GM18505 (cell line): ENCODE data around the gene RNF17.

Experiments used
- ATAC-seq: cut with Tn5 transposase; IDR thresholded peaks from one replicate; pipeline ENCODE4 v1.9.1; 2021; ENCODE audit not compliant: unreplicated experiment
- POLR2A ChIP-seq: IDR thresholded peaks from 4 replicates; pipeline ENCODE4 v1.6.1; 2011; ENCODE audit warnings: borderline replicate concordance; ENCODE audit not compliant: insufficient read depth, insufficient read length; ENCODE audit errors: extremely low read depth

Gene RNF17

DNA sequence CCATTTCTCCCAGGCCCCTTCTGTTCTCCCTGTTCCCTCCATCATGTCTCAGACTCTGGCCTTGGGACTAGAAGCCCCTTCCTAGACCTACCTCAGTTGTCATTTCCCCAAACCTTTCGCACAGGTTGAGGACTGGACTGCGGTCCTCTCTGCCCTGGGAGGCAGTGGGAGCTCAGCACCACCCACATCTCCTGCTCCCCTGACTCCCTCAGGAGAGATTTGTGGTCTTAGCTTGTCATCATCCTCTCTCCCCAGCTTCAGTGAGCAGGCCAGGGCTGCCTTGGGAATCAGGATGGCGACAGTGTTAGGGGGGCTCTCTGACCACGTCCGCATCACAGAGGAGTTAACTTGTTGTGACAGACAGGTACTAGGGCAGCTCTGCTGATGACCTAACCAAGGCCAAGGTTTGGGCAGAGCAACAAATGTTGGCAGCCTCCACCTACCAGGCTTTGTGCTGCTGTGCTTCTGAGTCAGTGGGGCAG lies 25.6 kb upstream of the RNF17 start:
- TF ChIP-seq POLR2A, result no peak
- ATAC-seq, result no peak

GRCh38 chr13:24740014-24740890 lies 23.7 kb upstream of the RNF17 start:
- no peak for TF ChIP-seq POLR2A

DNA sequence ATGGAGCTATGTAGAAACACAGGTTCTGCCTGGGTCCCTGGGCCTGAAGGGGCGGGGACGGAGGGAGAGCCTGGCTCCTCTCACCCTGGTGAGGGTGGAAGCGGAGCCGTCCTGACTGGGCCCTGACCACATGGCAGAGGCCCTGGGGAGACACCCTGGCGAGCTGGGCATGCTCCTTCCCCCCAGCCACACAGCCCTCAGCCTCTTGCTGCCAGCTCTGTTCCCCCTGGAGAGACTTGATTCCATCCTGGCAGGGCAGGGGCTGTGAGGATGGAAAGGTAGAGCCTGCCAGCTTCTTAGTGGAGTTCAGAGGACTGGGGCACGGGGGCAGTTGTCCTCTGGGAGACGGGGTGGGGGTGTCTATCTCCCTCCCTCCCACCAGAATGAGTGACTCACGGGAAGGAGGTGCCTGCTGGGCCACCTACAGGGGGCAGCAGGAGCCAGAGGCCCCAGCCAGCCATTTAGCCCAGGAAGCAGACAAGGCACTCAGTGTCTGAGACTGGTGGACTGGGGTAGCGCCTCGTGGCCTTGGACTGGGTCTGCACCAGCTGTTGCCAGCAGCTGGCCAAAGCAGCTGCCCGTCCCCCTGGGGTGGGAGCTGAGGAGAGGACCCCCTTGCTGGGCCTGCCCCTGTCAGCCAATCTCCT lies 22.8 kb upstream of the RNF17 start:
- ATAC-seq, result no peak

More at GRCh38 chr13:24740014-24740890, 23.7 kb upstream of the RNF17 start:
- ATAC-seq, result no peak

DNA sequence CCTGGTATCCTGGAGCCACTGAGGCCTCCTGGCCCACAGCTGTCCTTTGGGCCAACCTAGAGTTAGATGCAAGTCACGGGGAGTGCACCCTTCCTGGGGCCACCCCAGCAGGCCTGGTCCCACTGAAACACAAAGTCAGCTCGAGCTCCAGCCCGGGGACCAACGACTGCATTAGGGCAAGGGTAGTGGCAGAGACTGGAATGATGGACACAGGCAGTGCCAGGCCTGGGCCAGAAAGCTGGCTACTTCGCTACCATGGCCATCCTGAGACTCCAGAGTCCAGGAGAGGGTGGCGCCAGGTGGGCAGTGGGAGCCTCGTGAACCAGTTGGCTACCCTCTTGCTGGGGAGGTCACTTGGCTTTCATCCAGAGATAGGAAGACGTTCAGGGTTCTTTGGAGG lies 22.2 kb upstream of the RNF17 start:
- no peak for ATAC-seq
- TF ChIP-seq POLR2A, result no peak

More for the DNA sequence above, 22.8 kb upstream of the RNF17 start:
- TF ChIP-seq POLR2A, result no peak

DNA sequence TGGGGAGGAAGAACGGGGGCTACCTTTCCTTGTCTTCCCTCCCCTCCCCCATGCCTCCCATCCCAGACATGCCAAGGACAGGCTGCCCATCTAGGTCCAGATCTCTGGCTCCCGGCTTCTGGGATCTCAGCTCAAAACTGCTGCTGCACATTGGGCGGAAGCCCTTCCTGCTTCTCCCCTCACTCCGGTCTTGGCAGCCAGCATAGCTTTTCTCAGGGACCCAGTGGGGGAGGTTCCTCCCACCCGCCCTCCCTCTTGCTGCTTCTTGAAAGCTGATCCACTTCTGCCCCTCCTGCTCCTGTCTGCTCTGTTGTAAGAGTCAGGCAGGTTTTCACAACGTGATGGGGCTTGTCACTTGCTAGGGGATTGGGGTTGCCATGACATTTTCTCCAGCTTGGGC lies 21.7 kb upstream of the RNF17 start:
- TF ChIP-seq POLR2A, result no peak
- no peak for ATAC-seq

GRCh38 chr13:24742977-24743376 lies 21.0 kb upstream of the RNF17 start:
- ATAC-seq, result no peak
- no peak for TF ChIP-seq POLR2A

DNA sequence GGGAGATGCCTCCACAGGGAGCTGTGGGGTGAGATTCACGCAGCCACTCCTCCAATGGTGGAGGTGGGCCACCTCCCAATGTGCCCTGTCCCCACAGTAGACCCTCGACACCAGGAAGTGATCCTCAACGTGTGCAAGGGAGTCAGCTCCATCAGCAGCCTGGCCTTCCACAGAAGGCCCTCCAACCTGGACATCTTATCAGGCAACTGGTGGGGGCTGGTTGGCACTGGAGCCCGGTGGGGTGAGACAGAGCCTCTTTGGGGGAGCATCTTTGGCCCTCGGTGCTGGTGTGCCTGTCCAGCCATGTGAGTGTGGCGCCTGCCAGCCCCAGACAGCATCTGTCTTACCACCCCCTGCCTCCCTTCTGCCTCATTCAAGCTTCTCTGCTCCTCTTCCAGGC lies 19.7 kb upstream of the RNF17 start:
- TF ChIP-seq POLR2A, result no peak
- ATAC-seq, result no peak

DNA sequence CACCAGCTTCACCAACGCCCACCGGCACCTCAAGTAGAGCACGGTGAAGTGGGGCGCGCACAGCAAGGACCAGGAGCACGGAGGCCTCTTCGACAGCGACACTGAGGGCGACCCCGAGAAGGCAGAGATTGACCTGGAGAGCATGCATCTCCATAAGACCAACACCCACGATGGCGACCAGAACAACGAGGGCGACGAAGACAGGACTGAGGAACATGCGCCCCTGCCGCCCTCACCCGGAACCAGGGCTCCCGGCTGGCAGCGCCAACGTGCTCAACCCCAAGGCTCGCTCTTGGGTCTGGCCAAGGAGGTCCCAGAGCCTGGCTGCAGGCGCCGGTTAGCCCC lies 18.5 kb upstream of the RNF17 start:
- no peak for ATAC-seq

GRCh38 chr13:24745861-24746617 lies 17.9 kb upstream of the RNF17 start:
- TF ChIP-seq POLR2A, result no peak

More for the DNA sequence above, 18.5 kb upstream of the RNF17 start:
- no peak for TF ChIP-seq POLR2A

DNA sequence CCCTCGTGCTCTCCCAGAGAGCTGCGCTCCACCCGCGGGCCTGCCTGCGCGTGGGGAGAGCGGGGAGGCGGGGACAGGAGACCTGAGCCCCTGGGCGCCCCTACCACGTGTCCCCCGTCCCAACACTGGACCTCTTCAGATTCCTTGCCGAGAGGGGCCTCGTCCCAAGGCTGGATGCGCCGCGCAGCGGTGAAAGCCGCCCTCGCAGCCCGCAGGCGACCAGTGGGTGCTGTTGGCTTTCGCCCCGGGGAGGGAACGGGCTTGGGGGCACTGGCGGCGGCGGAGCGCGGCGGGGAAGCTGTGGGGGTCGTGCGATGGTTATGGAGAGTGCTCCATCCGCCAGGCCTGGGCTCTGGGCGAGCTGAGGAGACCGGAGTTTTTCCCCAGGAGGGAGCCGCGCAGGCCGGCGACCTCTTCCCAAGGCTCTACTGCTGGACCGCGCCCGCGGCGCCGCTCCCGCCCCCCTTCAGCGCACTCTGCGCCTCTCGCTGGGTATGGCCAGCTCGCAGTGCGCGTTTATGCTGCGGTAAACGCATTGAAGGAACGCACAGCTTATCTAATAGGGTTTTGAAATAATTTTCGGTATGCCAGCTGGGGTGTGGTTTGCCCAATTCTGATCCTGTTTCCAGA lies 17.2 kb upstream of the RNF17 start:
- no peak for ATAC-seq
- no peak for TF ChIP-seq POLR2A

More at GRCh38 chr13:24745861-24746617, 17.9 kb upstream of the RNF17 start:
- no peak for ATAC-seq

DNA sequence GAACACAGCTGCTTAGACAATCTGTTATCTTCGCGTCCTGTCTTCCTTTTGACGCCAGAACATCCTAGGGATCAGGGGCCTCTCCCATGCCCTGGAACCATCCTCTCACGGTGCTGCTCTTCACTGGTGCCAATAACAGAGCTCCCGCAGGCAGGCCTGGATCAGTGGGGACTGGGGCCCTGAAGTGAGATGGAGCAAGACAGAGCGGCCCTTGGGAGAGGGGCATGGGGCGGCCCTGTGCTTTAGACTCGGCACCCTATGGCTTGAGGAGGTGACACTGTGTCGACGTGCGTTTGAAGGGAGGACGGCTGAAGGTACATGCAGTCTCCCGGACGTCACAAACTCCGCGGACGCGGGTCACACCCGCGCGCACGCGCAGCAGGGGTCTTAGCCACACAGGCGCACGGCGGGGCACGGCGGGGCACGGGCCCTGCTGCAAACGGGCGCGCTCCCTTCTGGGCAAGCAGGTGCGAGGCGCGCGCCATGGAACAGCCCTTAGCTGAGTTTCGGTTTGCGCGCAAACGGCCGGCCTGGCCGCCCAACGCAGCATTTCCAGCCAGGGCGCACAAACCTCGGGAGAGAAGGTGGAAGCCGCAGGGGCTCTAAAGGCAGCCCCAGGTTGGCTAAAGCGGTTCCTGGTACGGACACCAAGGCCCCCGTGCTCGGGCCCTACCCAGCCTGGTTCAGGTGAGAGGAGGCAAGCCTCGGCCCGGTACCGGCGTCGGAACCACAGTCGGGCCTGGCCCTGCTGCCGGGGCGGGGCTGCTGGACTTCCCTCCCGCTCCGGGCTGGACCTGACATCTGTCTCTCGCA lies 16.5 kb upstream of the RNF17 start:
- TF ChIP-seq POLR2A, result no peak
- ATAC-seq, result no peak

- TF ChIP-seq POLR2A, result no peak
- ATAC-seq, result no peak
Observed at GRCh38 chr13:24748061-24748400, 15.9 kb upstream of the RNF17 start.
